Fibroblast of lung (primary cell): Measurements from ENCODE around the gene CEP70. TPM values are rescaled to one million over a fixed set of nuclear protein-coding genes. Genes with fewer than 3 reads are reported as not detected.

Source experiments
- DNase-seq, 2 donors: peaks; one replicate each; pipeline versions ENCODE4 v3.0.0 to v3.0.0-alpha.2; 2010; ENCODE audit warnings: low read depth in 2 of 2
- H2AFZ ChIP-seq: 2 replicates; pipeline ENCODE4 v1.5.1; 2012; ENCODE audit warnings: low read length, control low read depth, inconsistent platforms
- H3K27ac ChIP-seq: 2 replicates; pipeline ENCODE4 v1.5.1; 2011; ENCODE audit warnings: low read length, control low read depth; ENCODE audit not compliant: insufficient read depth
- H3K27me3 ChIP-seq: 2 replicates; pipeline ENCODE4 v1.5.1; 2011; ENCODE audit warnings: mild to moderate bottlenecking, low read length; ENCODE audit not compliant: control insufficient read depth, insufficient read depth
- H3K36me3 ChIP-seq: 2 replicates; pipeline ENCODE4 v1.5.1; 2011; ENCODE audit warnings: low read length; ENCODE audit not compliant: control insufficient read depth, insufficient read depth
- H3K4me1 ChIP-seq: 2 replicates; pipeline ENCODE4 v1.5.1; 2011; ENCODE audit warnings: low read length; ENCODE audit not compliant: control insufficient read depth, insufficient read depth; ENCODE audit errors: extremely low read depth
- H3K4me2 ChIP-seq: 2 replicates; pipeline ENCODE4 v1.5.1; 2011; ENCODE audit warnings: low read length, control low read depth; ENCODE audit not compliant: insufficient read depth; ENCODE audit errors: extremely low read depth
- H3K4me3 ChIP-seq, 4 experiments: fragments of 200-600 bp in 1 of 4; sonication (generic) in 1 of 4; replicated peaks in 1 of 4; 2 replicates each; pipeline ENCODE4 v1.5.1; 2011 to 2016; ENCODE audit warnings: low read length in 4 of 4, low read depth in 3 of 4, mild to moderate bottlenecking in 3 of 4, control low read depth in 2 of 4, inconsistent platforms in 1 of 4, mixed read lengths in 1 of 4; ENCODE audit not compliant: insufficient read depth in 1 of 4; ENCODE audit errors: control extremely low read depth in 1 of 4
- H3K79me2 ChIP-seq: 2 replicates; pipeline ENCODE4 v1.5.1; 2012; ENCODE audit warnings: mild to moderate bottlenecking, low read length, inconsistent platforms; ENCODE audit not compliant: control insufficient read depth, insufficient read depth
- H3K9ac ChIP-seq: 2 replicates; pipeline ENCODE4 v1.5.1; 2011; ENCODE audit warnings: mild to moderate bottlenecking, low read length, control low read depth; ENCODE audit not compliant: insufficient read depth
- H3K9me3 ChIP-seq: 2 replicates; pipeline ENCODE4 v1.5.1; 2012; ENCODE audit warnings: low read depth, low read length; ENCODE audit not compliant: control insufficient read depth, insufficient read depth
- H4K20me1 ChIP-seq: 2 replicates; pipeline ENCODE4 v1.5.1; 2011; ENCODE audit warnings: low read length; ENCODE audit not compliant: control insufficient read depth, insufficient read depth; ENCODE audit errors: extremely low read depth
- CTCF ChIP-seq, 2 donors: IDR thresholded peaks in 1 of 2; conservative IDR thresholded peaks in 1 of 2; 1 replicate in 1 of 2; 2 replicates in 1 of 2; pipeline ENCODE4 v1.5.1; 2011 to 2012; ENCODE audit warnings: low read length in 2 of 2, control low read depth in 1 of 2, inconsistent platforms in 1 of 2, low read depth in 1 of 2, mild to moderate bottlenecking in 1 of 2
- EZH2 ChIP-seq: IDR thresholded peaks from 2 replicates; pipeline ENCODE4 v1.5.1; 2012; ENCODE audit warnings: low read length, control low read depth, mild to moderate bottlenecking; ENCODE audit errors: missing control alignments
- polyA plus RNA-seq, 2 donors: library from polyadenylated mRNA; depleted of rRNA in 1 of 2; stranded (reverse) in 1 of 2; unstranded in 1 of 2; fragments of >200 nt; gene quantifications; 2 replicates each; pipeline ENCODE4 v1.2.1, GENCODE V29; 2011 to 2012; ENCODE audit warnings: missing spikeins in 1 of 2
- total RNA-seq: library from RNA; depleted of rRNA; stranded (reverse); fragments of >200 nt; gene quantifications from 2 replicates; pipeline ENCODE4 v1.2.1, GENCODE V29; 2014

Gene CEP70
- total and polyA plus RNA-seq, 2 donors (not counting 1 experiment from before 2014, with no cell fraction given) = 11.0 to 47.9 TPM

GRCh38 chr3:138511945-138512344, 82.1 kb downstream of the CEP70 start:
- Histone ChIP-seq H4K20me1 (no peaks in the 10 kb centered on the region), H3K9ac (no peak overlapping the region), H3K36me3 (no peaks in the 10 kb centered on the region), H3K27ac (no peak overlapping the region), H3K9me3 (no peaks in the 10 kb centered on the region), H3K4me1 (no peaks in the 10 kb centered on the region), H2AFZ (no peak overlapping the region), H3K27me3 (no peaks in the 10 kb centered on the region), H3K79me2 (no peaks in the 10 kb centered on the region), H3K4me3 (no peak overlapping the region), H3K4me2 (no peak overlapping the region)
- DNase-seq = no peak
- no peak for TF ChIP-seq EZH2
- TF ChIP-seq CTCF (conservative IDR thresholded peaks at IDR 0.05 in 1 of 2, IDR thresholded peaks at IDR 0.05 in 1 of 2; ENCODE audit: low read depth in 1 of 2, low read length in 2 of 2) = no peak

- H3K36me3 ChIP-seq = no peaks in the 10 kb centered on the region
- TF ChIP-seq EZH2 = no peak
- TF ChIP-seq CTCF (conservative IDR thresholded peaks at IDR 0.05 in 1 of 2, IDR thresholded peaks at IDR 0.05 in 1 of 2; ENCODE audit: low read depth in 1 of 2, low read length in 2 of 2) = no peak
- no peak overlapping the region for H3K27ac ChIP-seq
- no peak overlapping the region for H2AFZ ChIP-seq
- H3K4me2 ChIP-seq = no peak overlapping the region
- peak in 1 of 2 donors; percentile 5 for DNase-seq
- no peaks in the 10 kb centered on the region for H3K79me2 ChIP-seq
- H3K4me1 ChIP-seq = no peaks in the 10 kb centered on the region
- no peak overlapping the region for H3K9ac ChIP-seq
- no peak overlapping the region for H3K4me3 ChIP-seq
- H4K20me1 ChIP-seq = no peaks in the 10 kb centered on the region
- no peaks in the 10 kb centered on the region for H3K27me3 ChIP-seq
- no peaks in the 10 kb centered on the region for H3K9me3 ChIP-seq
These were observed 84.5 kb downstream of the CEP70 start for GRCh38 chr3:138509586-138509985.

- Histone ChIP-seq H3K27ac (no peak overlapping the region), H3K79me2 (no peaks in the 10 kb centered on the region), H3K4me3 (no peak overlapping the region), H2AFZ (no peak overlapping the region), H3K27me3 (no peaks in the 10 kb centered on the region), H3K9me3 (no peaks in the 10 kb centered on the region), H3K36me3 (no peaks in the 10 kb centered on the region), H3K4me1 (no peaks in the 10 kb centered on the region), H3K4me2 (no peak overlapping the region), H4K20me1 (no peaks in the 10 kb centered on the region), H3K9ac (no peak overlapping the region)
- TF ChIP-seq EZH2 = no peak
- no peak for TF ChIP-seq CTCF (conservative IDR thresholded peaks at IDR 0.05 in 1 of 2, IDR thresholded peaks at IDR 0.05 in 1 of 2; ENCODE audit: low read depth in 1 of 2, low read length in 2 of 2)
- DNase-seq = no peak
These were observed 86.5 kb downstream of the CEP70 start for GRCh38 chr3:138507524-138507923.
